Duodenal mucosa (tissue), 2 donors: Measurements from ENCODE around the gene CHKB.

Experiments
- H3K27ac ChIP-seq: one replicate; pipeline ENCODE4 v1.7.0; 2013; ENCODE audit warnings: low read depth, low read length
- H3K27me3 ChIP-seq, 2 donors: one replicate each; pipeline ENCODE4 v1.7.0; 2013; ENCODE audit warnings: low read length in 2 of 2, control low read depth in 1 of 2; ENCODE audit not compliant: insufficient read depth in 2 of 2, control insufficient read depth in 1 of 2
- H3K36me3 ChIP-seq, 2 donors: one replicate each; pipeline ENCODE4 v1.7.0; 2013; ENCODE audit warnings: low read length in 2 of 2, control low read depth in 1 of 2; ENCODE audit not compliant: insufficient read depth in 2 of 2, control insufficient read depth in 1 of 2
- H3K4me1 ChIP-seq, 2 donors: one replicate each; pipeline ENCODE4 v1.7.0; 2013; ENCODE audit warnings: low read length in 2 of 2, control low read depth in 1 of 2; ENCODE audit not compliant: insufficient read depth in 2 of 2, control insufficient read depth in 1 of 2
- H3K4me3 ChIP-seq, 2 donors: one replicate each; pipeline ENCODE4 v1.7.0; 2013; ENCODE audit warnings: low read length in 2 of 2, low read depth in 1 of 2
- H3K9ac ChIP-seq, 2 donors: one replicate each; pipeline ENCODE4 v1.7.0; 2013; ENCODE audit warnings: low read length in 2 of 2, low read depth in 1 of 2
- H3K9me3 ChIP-seq, 2 donors: one replicate each; pipeline ENCODE4 v1.7.0; 2013; ENCODE audit warnings: low read length in 2 of 2, control low read depth in 1 of 2; ENCODE audit not compliant: control insufficient read depth in 1 of 2

Gene CHKB

GRCh38 chr22:50599816-50600455 lies 17.3 kb upstream of the CHKB start:
- peaks cover 18 to 35% of the 10 kb centered on the region in 2 donors for H3K27me3 ChIP-seq
- no peaks in the 10 kb centered on the region for H3K9me3 ChIP-seq
- H3K4me1 ChIP-seq: peaks cover 3 to 4% of the 10 kb centered on the region in 2 donors
- H3K9ac ChIP-seq: no peak overlapping the region
- H3K4me3 ChIP-seq: peak overlapping the region in 1 of 2 donors; percentile 28
- H3K36me3 ChIP-seq: no peaks in the 10 kb centered on the region
- H3K27ac ChIP-seq: no peak overlapping the region

- Histone ChIP-seq H3K27ac (no peak overlapping the region), H3K9ac (no peak overlapping the region), H3K4me3 (no peak overlapping the region), H3K36me3 (no peaks in the 10 kb centered on the region), H3K27me3 (peaks cover 4 to 17% of the 10 kb centered on the region in 2 donors), H3K4me1 (peaks cover 3 to 4% of the 10 kb centered on the region in 2 donors), H3K9me3 (no peaks in the 10 kb centered on the region)
These were observed 14.4 kb upstream of the CHKB start for GRCh38 chr22:50597097-50597496.

DNA sequence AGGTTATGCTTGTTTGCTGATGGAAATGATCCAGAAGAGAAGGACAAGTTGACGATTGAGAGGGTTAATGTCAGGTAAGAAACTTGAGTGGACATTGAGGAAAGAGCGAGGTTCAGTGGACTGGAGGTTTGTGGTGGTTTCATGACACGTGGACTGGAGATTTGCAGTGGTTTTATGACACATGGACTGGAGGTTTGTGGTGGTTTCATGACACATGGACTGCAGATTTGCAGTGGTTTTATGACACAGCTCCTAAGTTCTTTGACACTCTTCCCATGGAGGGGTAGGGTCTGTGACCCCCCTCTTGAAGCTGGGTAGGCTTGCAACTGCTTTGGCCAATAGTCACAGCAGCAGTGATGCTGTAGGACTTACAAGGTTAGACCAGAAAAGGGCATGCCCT lies 12.5 kb upstream of the CHKB start:
- Histone ChIP-seq H3K9me3 (no peaks in the 10 kb centered on the region), H3K27ac (no peak overlapping the region), H3K4me1 (peaks cover 3 to 4% of the 10 kb centered on the region in 2 donors), H3K4me3 (no peak overlapping the region), H3K27me3 (peaks cover 4 to 12% of the 10 kb centered on the region in 2 donors), H3K36me3 (no peaks in the 10 kb centered on the region), H3K9ac (no peak overlapping the region)

DNA sequence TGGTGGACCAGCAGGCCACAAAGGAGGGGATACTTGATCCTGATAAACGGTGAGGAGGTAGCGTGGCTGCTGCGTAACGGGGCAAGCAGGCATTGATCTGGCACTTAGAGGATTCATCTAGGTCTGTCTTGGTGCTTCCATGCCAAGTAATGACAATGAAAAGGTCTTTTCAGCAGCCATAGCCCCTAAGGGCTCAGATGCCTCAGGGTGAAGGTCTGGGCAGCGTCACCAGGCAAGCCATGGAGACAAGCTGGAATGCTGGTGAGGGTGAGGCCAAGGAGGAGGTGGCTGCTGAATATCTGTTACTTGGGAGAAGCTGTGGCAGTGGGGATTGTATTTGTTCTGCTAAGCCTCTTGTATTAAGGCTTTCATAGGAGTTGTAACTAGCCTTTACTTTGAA lies 4.8 kb upstream of the CHKB start:
- Histone ChIP-seq H3K4me1 (peaks cover 6 to 8% of the 10 kb centered on the region in 2 donors), H3K27me3 (no peaks in the 10 kb centered on the region), H3K9ac (no peak overlapping the region), H3K4me3 (no peak overlapping the region), H3K27ac (no peak overlapping the region), H3K36me3 (no peaks in the 10 kb centered on the region), H3K9me3 (no peaks in the 10 kb centered on the region)

DNA sequence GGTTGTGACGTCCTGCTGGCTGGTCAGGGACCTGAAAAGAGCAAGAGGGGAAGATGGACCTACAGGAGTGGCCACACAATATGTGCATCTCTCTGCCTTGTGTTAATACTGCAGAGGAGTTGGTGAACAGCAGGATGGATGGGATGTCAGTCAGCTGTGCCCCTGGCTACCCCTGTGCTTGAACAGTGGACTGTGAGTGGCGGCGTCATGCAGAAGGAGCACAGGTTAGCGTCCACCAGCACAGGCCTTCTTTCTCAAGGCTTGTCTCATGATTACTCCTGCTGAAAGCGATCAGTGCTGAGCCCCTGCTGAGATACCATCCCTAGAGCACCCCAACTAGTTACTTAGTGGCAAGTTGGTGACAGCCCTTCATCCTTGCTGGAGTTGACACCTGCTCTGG lies 3.8 kb upstream of the CHKB start:
- Histone ChIP-seq H3K36me3 (no peaks in the 10 kb centered on the region), H3K4me3 (no peak overlapping the region), H3K9ac (no peak overlapping the region), H3K27ac (no peak overlapping the region), H3K9me3 (no peaks in the 10 kb centered on the region), H3K27me3 (no peaks in the 10 kb centered on the region), H3K4me1 (peaks cover 11 to 15% of the 10 kb centered on the region in 2 donors)

DNA sequence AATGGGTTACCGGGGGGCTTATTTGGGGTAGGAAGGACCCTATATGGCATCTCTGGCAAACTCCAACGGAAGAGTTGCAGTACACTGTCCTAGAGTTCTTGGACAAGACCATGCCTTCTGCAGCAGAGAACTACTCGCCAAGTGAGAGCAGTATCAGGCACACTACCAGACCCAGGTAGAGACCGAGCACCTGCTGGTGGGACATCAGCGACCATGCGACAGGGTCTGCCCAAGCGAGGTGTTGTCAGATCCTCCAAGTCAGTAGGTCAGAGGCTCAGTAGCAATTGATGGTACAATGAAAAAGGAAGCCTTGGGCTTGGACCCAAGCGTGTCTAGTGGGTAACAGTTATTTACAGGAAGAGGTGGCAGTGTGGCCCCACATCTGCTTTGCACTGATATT lies 3.1 kb upstream of the CHKB start:
- no peaks in the 10 kb centered on the region for H3K9me3 ChIP-seq
- no peaks in the 10 kb centered on the region for H3K27me3 ChIP-seq
- H3K36me3 ChIP-seq: peaks cover 0 to 4% of the 10 kb centered on the region in 2 donors
- no peak overlapping the region for H3K27ac ChIP-seq
- H3K4me1 ChIP-seq: peaks cover 16 to 18% of the 10 kb centered on the region in 2 donors
- no peak overlapping the region for H3K9ac ChIP-seq
- H3K4me3 ChIP-seq: no peak overlapping the region

DNA sequence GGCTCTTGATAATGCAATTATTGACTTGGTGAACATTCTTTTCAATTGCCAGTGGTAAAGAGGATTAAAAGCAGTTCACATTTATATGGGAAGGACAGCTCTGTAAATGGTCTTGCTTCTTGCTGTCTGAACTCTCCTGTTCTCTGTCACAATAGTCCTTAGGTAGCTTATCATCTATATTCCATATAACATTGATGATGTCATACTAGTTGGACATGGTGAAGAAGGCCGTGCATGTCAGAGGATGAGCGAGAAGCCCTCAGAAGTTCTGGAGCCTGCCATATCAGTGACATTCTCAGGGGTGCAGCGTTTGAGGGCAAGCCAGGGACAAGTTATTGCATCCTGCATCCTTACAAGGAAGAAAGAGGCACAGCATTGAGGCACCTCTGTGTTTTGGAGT lies 2.6 kb upstream of the CHKB start:
- H3K4me3 ChIP-seq: no peak overlapping the region
- H3K27ac ChIP-seq: no peak overlapping the region
- peaks cover 0 to 7% of the 10 kb centered on the region in 2 donors for H3K36me3 ChIP-seq
- no peaks in the 10 kb centered on the region for H3K9me3 ChIP-seq
- H3K4me1 ChIP-seq: peaks cover 16 to 18% of the 10 kb centered on the region in 2 donors
- no peaks in the 10 kb centered on the region for H3K27me3 ChIP-seq
- no peak overlapping the region for H3K9ac ChIP-seq

GRCh38 chr22:50584106-50585096 lies 1.8 kb upstream of the CHKB start:
- Histone ChIP-seq H3K27ac (no peak overlapping the region), H3K27me3 (no peaks in the 10 kb centered on the region), H3K9ac (peak overlapping the region in 1 of 2 donors; percentile 67), H3K36me3 (peaks cover 0 to 15% of the 10 kb centered on the region in 2 donors), H3K4me3 (no peak overlapping the region), H3K9me3 (no peaks in the 10 kb centered on the region), H3K4me1 (peaks cover 16 to 20% of the 10 kb centered on the region in 2 donors)

DNA sequence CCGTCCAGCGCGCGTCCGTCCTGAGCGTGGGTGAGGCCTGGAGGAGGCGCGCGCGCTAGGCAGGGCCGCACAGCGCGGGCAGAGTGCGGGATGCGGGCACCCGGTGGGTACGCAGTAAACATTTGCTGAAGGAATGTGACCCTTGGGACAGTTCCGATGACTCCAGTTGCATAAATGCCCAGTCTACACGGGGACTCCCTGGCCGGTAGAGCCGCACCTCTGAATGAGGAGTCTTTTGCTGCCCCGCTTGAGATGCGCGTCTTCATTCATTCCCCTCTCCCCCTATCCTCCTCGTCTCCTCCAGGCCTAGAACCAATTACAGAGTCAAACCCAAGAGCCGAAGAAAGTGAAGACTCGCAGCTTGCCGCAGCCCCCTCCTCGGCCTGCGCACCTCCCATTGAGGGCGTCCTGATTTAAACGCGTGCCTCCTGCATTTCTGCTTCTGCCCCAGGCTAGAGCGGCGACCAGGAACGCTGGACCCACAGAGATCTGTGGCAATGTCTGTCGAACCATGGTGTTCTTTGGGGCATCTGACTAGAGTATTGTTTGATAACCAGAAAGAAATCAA lies 729 bp upstream of the CHKB start:
- Histone ChIP-seq H3K4me1 (peaks cover 24 to 31% of the 10 kb centered on the region in 2 donors), H3K4me3 (peak overlapping the region; percentile 91), H3K36me3 (peaks cover 0 to 22% of the 10 kb centered on the region in 2 donors), H3K9me3 (no peaks in the 10 kb centered on the region), H3K9ac (peak overlapping the region; percentile 67 to 93), H3K27me3 (no peaks in the 10 kb centered on the region), H3K27ac (no peak overlapping the region)
